Astrocyte of the hippocampus (primary cell): ENCODE data around the gene GPATCH2.
"Not testable (repeated sequence)": the region's sequence is repeated elsewhere in the genome, so short reads cannot be mapped to it uniquely, and the experiment has no call there.

ENCODE experiments used
- DNase-seq: peaks from one replicate; pipeline ENCODE4 v3.0.0; 2011; ENCODE audit warnings: low read depth, low spot score

The GPATCH2 gene

GRCh38 chr1:217584286-217584811 lies 46.5 kb downstream of the GPATCH2 start:
- DNase-seq = not testable (repeated sequence)

GRCh38 chr1:217577336-217577735 lies 53.6 kb downstream of the GPATCH2 start:
- DNase-seq = no peak

- DNase-seq = no peak
Observed at GRCh38 chr1:217574265-217574949, 56.5 kb downstream of the GPATCH2 start.

GRCh38 chr1:217569021-217569420 lies 61.9 kb downstream of the GPATCH2 start:
- no peak for DNase-seq

GRCh38 chr1:217568200-217568599 lies 62.7 kb downstream of the GPATCH2 start:
- no peak for DNase-seq

- no peak for DNase-seq
Observed at GRCh38 chr1:217564833-217565232, 66.1 kb downstream of the GPATCH2 start.

- DNase-seq = no peak
Observed at GRCh38 chr1:217564207-217564606, 66.7 kb downstream of the GPATCH2 start.

GRCh38 chr1:217563179-217563578 lies 67.7 kb downstream of the GPATCH2 start:
- DNase-seq = no peak

- peak; percentile 72 for DNase-seq
Observed at GRCh38 chr1:217562229-217562878, 68.5 kb downstream of the GPATCH2 start.

- DNase-seq = no peak
Observed at GRCh38 chr1:217561446-217561845, 69.4 kb downstream of the GPATCH2 start.

GRCh38 chr1:217554849-217555248 lies 76.0 kb downstream of the GPATCH2 start:
- DNase-seq = no peak

- no peak for DNase-seq
Observed at GRCh38 chr1:217553949-217554509, 76.9 kb downstream of the GPATCH2 start.

GRCh38 chr1:217552339-217552951 lies 78.4 kb downstream of the GPATCH2 start:
- no peak for DNase-seq

- no peak for DNase-seq
Observed at GRCh38 chr1:217542837-217543236, 88.1 kb downstream of the GPATCH2 start.

- DNase-seq = no peak
Observed at GRCh38 chr1:217542136-217542777, 88.6 kb downstream of the GPATCH2 start.

- DNase-seq = no peak
Observed at GRCh38 chr1:217540321-217540720, 90.6 kb downstream of the GPATCH2 start.

GRCh38 chr1:217539510-217539909 lies 91.4 kb downstream of the GPATCH2 start:
- no peak for DNase-seq

GRCh38 chr1:217535601-217536377 lies 95.1 kb downstream of the GPATCH2 start:
- no peak for DNase-seq

GRCh38 chr1:217534566-217534965 lies 96.3 kb downstream of the GPATCH2 start:
- no peak for DNase-seq

- DNase-seq = no peak
Observed at GRCh38 chr1:217528271-217528670, 102.6 kb downstream of the GPATCH2 start.

- no peak for DNase-seq
Observed at GRCh38 chr1:217527151-217527550, 103.7 kb downstream of the GPATCH2 start.
